ENCODE results near the gene STXBP1. TPM values are rescaled to one million over a fixed set of nuclear protein-coding genes. Genes with fewer than 3 reads are reported as not detected.

Gene STXBP1
- total and polyA plus RNA-seq, 9 of the 15 experiments (the other 6 are each of a cell fraction or from before 2014, with no cell fraction given) = 4.6 to 35.1 (median 9.7) TPM

GRCh38 chr9:127578952-127579853 is 32.9 kb upstream of the STXBP1 start (continued):
- TF ChIP-seq ZBTB11 (CRISPR knock-in tag; IDR thresholded peaks at IDR 0.05) (peak in 1 of 3 experiments; percentile 52; a peak in 1 of 6 replicates), DPF2 (IDR thresholded peaks at IDR 0.05) (0 out of 2 replicates have a peak, but pooled peaks have one; percentile 8)

GRCh38 chr9:127580366-127580765 is 31.7 kb upstream of the STXBP1 start:
- Histone ChIP-seq H3K4me3 (no peak overlapping the region), H4K20me1 (replicated peaks; ENCODE audit: control insufficient read depth, insufficient read depth, low read length) (no peaks in the 10 kb centered on the region), H3K9me3 (replicated peaks; ENCODE audit: control insufficient read depth, insufficient read depth, low read depth, low read length) (no peaks in the 10 kb centered on the region), H3K27ac (ENCODE audit: extremely low read depth, low read depth, low read length) (no peak overlapping the region), H3K4me1 (replicated peaks in 1 of 2; ENCODE audit: control insufficient read depth in 2 of 2, insufficient read depth in 2 of 2, low read length in 2 of 2) (peaks cover 14 to 22% of the 10 kb centered on the region in 2 experiments; a peak in 4 of 5 replicates), H2AFZ (ENCODE audit: low read depth, low read length) (no peak overlapping the region), H3K36me3 (ENCODE audit: control insufficient read depth, insufficient read depth, low read length) (no peaks in the 10 kb centered on the region), H3K4me2 (ENCODE audit: insufficient read depth, low read length) (no peak overlapping the region), H3K27me3 (ENCODE audit: control insufficient read depth in 2 of 2, insufficient read depth in 2 of 2, low read length in 2 of 2) (no peaks in the 10 kb centered on the region), H3K9me1 (ENCODE audit: control insufficient read depth, insufficient read depth, low read length) (no peaks in the 10 kb centered on the region), H3K79me2 (ENCODE audit: control insufficient read depth, insufficient read depth, low read length) (no peaks in the 10 kb centered on the region), H3K9ac (ENCODE audit: insufficient read depth in 1 of 2, low read depth in 2 of 2, low read length in 2 of 2) (no peak overlapping the region)
- no peak for ATAC-seq
- DNase-seq (ENCODE audit: extremely low read depth in 1 of 4, low spot score in 3 of 4) = no peak
- ChIA-PET POLR2A (no interaction called here), CTCF (ENCODE audit: low intra/inter-chr PET ratio) (no interaction called here)
- intact Hi-C loops (cut with micrococcal nuclease) (no loop called here), in situ Hi-C loops (cut with MboI) (loop anchor here (10.0 kb wide), 1 partner anchor 376 kb away; no protein-coding TSS in a partner anchor)
- no TSS peak for BruUV-seq (replicated peaks)
- no peak for FAIRE-seq
- 67% methylated on average over 8 of the region's 8 CpGs for WGBS (ENCODE audit: insufficient coverage, low coverage, missing lambda C conversion rate)
- TF ChIP-seq SMAD3 (CRISPR knock-in tag; conservative IDR thresholded peaks at IDR 0.05) (no peak), ZNF583 (CRISPR knock-in tag; IDR thresholded peaks at IDR 0.05) (no peak), MAFG (tag; conservative IDR thresholded peaks at IDR 0.05) (no peak), ZFX (CRISPR knock-in tag; IDR thresholded peaks at IDR 0.05) (no peak), MTA3 (IDR thresholded peaks at IDR 0.05; ENCODE audit: borderline replicate concordance) (no peak), NCOA4 (IDR thresholded peaks at IDR 0.05; ENCODE audit: partially characterized antibody) (no peak), PHTF2 (CRISPR knock-in tag; IDR thresholded peaks at IDR 0.05) (no peak), CUX1 (CRISPR knock-in tag; IDR thresholded peaks at IDR 0.05) (no peak), ZNF57 (CRISPR knock-in tag; IDR thresholded peaks at IDR 0.05) (no peak)

All from K562 (cell line).